GM21576 (cell line): ENCODE data around the gene OR14A16.

Experiments
- ATAC-seq: cut with Tn5 transposase; IDR thresholded peaks from one replicate; pipeline ENCODE4 v1.9.1; 2021; ENCODE audit warnings: mild to moderate bottlenecking, moderate library complexity; ENCODE audit not compliant: unreplicated experiment

OR14A16 gene, protein sequence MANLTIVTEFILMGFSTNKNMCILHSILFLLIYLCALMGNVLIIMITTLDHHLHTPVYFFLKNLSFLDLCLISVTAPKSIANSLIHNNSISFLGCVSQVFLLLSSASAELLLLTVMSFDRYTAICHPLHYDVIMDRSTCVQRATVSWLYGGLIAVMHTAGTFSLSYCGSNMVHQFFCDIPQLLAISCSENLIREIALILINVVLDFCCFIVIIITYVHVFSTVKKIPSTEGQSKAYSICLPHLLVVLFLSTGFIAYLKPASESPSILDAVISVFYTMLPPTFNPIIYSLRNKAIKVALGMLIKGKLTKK

DNA sequence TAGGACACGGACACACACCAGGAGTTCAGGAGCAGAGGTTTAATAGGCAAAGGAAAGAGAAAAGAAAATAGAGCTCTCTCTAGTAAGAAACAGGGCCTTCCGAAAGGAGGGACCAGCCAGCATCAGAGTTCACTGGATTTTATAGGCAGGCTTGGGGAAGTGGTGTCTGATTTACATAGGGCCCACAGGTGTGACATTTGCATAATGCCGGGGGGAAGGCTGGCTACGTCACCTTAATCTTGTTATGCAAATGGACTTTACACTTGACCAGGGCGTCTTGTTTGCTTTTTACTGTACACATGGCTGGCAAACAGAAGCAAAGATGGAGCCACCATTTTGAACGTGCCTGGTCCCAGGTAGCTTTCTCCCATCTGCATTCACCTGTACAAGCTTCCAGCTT, at the start of gene OR14A16:
Gene OR14A16 (minus strand): TSS at position 97 of the 400 bp plus-strand sequence. CDS start 8,390 bp downstream, outside the sequence.
- no peak for ATAC-seq

DNA sequence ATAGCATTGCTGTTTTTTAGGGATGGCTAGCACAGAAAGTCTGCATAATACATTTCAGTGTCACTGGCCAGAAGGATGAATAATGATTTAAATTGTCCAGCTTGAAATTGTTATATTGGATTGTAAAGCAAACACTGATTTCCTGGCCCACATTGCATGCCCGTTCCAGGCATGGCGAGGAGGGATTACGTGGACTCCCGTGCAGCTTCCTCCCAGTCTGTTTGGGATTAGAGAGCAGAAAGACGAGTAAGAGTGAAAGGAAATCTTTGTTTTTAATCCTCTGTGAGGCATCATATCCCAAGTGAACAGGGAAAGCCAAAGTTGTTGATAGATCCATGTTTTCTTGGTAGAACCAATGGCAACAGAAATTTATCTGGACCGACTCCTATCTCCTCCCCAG, 41.5 kb upstream of the OR14A16 start:
- ATAC-seq, result no peak

DNA sequence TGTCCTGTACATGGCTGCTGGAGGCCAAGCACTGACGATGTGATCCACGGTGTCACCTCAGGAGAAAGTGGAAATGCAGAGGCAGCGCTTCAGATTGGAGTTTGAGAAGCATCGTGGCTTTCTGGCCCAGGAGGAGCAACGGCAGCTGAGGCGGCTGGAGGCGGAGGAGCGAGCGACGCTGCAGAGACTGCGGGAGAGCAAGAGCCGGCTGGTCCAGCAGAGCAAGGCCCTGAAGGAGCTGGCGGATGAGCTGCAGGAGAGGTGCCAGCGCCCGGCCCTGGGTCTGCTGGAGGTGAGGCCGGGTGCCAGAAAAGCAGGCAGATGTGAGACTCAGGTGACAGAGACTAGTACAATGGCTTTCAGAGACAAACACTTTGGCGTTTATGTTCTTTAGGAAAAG, 40.7 kb upstream of the OR14A16 start:
- no peak for ATAC-seq

DNA sequence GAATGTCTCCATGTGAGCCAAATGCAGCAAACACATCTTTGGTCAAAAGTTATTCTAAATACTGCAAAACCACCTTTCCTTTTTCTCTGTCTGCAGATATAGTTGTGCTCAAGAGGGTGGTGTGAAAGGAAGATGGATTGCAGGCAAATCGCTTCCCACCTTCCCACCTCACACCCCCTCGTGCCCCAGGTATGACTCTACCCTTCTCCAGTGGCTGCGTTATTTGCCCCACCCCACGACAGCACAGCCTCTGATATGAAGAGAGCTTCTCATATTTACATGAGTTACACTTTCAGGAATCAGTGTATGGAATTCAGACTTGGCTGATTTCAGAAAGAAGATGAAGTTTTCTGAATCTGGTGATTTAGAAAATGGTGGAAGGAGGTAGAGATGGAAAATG, 38.8 kb upstream of the OR14A16 start:
- ATAC-seq, result no peak

DNA sequence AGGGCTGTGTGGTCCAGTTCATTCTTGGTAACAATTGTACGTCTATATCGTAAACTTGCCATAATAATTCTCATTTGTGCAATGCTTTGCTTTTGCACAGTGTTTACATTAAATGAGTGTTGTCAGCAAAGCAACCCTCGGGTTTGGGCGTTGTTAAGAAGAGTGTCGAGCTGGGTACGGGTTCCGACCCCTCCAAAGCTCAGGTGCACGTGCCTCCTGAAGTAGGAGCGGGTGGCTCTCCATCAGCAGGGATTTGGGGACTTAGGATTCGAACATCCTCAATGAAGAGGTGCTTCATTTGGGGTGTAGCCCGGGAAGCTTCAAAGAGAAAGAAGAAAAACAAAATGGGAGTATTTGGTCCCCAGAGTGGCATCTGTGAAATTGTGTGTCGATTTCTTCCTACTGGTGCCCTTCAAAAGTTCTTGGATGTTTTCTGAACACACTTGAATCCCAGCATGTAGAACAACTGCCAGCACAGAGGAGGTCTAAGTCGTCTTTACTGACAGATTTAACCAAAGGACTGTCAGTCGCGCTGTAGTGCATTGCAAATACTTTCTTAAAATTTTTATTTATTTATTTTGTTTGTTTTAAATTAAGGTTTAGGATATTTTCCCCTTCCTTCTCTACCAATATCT, 34.2 kb upstream of the OR14A16 start:
- no peak for ATAC-seq

DNA sequence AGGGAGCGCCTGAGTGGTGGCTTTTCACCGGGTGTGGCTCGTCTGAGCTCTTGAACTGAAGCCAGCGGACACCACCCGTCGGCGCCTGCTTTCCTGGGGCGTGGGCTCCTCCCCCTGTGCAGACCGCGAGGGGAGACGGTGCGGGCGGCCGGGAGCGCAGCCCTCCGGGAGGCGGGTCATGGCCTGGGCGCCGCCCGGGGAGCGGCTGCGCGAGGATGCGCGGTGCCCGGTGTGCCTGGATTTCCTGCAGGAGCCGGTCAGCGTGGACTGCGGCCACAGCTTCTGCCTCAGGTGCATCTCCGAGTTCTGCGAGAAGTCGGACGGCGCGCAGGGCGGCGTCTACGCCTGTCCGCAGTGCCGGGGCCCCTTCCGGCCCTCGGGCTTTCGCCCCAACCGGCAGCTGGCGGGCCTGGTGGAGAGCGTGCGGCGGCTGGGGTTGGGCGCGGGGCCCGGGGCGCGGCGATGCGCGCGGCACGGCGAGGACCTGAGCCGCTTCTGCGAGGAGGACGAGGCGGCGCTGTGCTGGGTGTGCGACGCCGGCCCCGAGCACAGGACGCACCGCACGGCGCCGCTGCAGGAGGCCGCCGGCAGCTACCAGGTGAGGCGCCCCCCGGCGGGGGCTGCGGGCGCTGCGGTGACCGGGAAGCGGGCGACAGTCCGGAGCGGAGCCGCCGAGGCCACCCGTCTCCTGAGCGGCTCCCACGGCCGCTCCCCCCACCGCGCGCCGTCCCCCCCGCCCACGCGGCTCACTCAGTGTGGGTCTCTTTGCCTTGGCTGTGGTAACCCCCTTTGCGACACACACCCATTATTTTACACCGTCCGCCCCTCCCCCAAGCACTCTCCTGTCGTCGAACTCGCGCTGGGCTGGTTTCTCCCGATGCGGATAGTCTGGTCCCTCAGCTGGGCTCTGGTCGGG, 33.4 kb upstream of the OR14A16 start, which contains the start of gene TRIM58:
Gene TRIM58 (plus strand): TSS at position 119 of the 916 bp plus-strand sequence. CDS start 60 bp downstream, at position 179.
- ATAC-seq, result peak; percentile 72

DNA sequence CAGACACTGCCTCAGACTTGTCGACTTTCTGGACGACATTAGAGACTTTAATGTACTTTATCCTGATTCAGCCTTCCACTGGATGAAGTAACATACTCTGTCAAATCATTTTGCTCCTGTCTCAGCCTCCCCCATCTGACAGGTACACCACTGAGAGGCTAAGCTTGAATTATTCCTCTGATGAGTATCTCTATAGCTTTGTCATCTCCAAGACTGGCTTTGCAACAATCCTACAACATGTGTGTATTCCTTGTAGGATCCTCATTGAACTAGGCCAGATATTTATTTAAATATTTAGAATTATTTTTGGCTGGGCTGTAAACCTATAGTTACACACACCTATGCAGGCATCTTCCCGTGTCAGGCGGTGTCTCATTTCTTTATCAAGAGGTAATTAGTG, 32.0 kb upstream of the OR14A16 start:
- ATAC-seq, result no peak

DNA sequence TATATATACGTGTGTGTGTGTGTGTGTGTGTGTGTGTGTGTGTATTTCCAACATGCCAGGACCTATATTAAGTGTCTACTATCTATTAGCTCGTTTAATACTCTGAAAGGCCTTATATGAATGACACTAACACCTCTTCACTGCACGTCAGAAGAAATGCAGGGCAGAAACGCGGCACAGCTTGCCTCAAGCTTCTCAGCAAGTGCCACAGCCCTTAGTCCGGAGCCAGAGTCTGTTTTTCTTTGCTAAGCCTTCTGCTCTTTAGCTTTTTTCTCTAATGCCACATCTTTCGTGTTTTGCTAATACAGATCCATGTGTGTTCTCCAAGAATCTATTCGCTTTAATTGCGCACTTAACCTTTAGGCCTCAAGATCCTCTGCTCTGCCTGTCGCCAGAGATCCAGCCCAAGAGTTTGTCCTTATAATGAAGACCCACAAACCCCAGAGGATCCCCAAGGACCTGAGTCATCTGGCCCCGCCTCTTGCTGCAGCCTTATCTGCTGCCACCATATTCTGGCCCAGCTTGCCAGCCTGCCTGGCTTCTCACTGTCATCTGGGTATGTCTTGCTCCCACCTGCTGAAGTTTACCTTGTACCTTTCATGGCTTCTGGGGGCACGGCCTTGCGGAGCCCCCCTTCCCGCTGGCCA, 31.1 kb upstream of the OR14A16 start:
- ATAC-seq, result no peak

DNA sequence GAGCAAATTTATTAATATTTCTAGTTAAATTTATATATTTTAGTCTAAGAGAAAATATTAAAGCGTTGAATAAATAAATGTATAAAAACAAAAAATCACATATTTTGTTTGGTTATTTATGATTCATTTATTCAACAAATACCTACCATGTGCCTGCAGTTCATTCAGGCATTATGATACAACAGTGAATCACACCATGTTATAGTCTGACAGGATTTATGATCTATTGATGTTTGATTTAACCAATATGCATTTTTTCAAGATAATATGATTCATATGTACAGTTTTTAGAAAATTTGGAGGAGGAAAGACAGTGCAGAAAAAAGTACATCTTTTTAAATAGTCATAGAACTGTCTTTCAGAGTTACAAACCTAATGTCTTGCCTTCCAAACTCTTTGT, 25.7 kb upstream of the OR14A16 start:
- ATAC-seq, result no peak

DNA sequence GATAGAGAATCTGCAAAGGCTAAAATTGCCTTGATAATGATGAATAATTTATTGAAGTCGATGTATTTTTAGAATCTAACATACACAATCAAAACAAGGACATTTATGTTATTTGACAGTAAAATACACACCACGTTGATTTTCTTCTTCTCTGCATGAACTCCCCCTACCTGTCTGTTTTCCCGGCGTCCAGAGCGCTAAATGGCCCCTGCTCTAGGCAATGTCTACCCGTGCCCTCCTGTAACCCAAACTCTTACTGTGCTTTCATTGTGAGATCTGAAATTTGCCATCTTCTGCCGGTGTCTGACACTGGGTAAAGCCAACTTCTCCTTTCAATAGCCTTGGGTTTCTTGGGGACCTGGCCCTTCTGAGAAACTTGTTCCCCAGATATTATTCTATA, 24.4 kb upstream of the OR14A16 start:
- no peak for ATAC-seq

DNA sequence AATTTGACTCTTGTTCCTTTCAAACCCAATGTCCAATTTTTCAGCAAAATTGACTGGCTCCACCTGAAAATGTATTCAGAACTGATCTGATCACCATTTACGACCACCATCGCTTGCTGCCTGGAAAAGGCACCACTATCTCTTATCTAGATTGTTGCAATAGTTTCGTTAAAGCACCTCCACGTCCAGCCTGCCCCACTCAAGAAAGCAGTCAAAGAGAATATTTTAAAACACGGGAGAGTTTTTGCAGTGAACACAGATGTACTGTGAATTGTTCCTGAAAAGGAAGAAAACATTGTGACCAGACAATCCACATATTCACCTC, 21.7 kb upstream of the OR14A16 start:
- ATAC-seq, result no peak

DNA sequence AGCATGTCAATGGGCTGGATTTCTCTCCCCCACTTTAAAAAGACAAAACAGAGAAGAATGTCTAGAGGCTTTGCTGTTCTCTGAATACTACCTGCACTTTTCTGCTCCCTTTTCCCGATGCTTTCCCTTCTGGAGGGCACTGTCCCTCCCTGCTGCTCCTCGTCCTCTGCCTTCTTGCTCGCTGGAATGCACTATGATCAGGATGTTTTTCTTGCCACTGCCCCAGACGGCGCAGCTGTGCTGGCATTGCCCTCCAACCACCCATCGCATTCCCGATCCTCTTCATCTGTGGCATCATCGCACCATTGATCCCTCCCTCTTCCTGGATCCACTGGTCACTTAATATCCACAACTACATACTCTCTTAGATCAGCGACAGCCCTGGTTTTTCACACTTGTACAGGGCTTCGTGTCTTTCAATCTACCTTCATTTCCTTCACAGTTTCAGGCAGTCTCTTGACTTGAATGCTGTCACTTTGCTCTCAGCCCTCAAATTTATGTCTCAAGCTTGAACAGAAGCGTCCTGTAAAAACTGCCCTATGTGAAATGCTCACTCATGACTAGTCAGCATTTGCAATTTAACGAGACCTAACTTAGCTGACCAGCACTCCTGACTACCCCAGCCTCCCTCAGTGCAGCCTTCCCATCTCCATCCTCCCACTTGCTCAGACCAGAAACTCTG, 21.2 kb upstream of the OR14A16 start:
- ATAC-seq, result no peak

DNA sequence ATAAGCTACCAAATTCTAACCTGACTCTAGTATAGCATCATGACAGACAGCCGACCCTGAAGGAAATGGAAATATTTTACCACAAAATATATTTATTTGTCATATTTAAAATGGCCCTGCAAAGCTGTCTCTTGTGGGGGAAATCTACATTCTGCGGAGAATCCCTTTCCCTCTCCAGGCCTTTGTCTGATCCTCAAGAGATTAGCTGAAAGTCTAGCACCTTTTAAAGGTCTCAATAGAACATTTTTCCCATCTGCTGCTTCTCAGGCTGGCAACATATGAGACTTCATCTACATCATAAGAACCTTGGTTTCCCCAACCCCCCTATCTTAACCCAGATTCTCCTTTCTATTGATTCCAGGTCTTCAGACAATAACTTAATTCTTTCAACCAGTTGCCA, 19.5 kb upstream of the OR14A16 start:
- no peak for ATAC-seq

DNA sequence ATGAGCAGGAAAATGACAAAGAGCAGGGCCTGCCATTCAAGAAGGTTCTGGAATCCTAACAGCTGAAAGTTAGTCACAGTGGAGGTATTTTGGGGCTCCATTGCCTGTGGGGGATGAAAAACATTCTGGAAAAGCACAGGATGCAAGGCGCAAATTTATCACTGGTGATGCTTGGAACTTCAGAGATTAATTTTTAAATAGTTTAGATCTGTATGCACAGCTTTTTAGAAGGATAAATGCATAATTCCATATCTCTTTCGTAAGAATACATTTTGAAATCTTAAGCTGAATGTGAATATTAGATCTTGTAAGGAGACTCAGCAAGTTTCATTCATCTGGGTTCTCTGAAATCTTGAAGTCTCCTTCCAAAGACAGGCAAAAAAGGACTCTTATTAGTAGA, 17.9 kb upstream of the OR14A16 start, which contains the start of gene OR11L1:
Gene OR11L1 (minus strand): TSS at position 101 of the 400 bp plus-strand sequence. CDS start 0 bp downstream, at position 101.
- no peak for ATAC-seq

DNA sequence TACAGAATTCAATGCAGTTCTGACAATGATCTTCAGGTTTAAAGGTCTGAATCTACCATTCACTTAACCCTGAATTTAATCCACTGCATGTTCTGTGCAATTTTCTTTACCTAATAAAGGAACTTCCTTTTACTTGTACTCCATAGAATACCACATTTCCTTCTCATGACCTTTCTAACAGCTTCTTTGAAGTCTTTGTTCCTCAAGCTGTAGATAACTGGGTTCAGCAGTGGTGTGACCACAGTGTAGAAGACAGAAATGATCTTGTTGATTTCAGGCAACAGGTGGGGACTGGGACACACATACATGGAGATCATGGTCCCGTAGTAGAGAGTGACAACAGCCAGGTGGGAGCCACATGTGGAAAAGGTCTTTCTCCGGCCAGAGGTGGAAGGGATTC, 16.9 kb upstream of the OR14A16 start:
- no peak for ATAC-seq

DNA sequence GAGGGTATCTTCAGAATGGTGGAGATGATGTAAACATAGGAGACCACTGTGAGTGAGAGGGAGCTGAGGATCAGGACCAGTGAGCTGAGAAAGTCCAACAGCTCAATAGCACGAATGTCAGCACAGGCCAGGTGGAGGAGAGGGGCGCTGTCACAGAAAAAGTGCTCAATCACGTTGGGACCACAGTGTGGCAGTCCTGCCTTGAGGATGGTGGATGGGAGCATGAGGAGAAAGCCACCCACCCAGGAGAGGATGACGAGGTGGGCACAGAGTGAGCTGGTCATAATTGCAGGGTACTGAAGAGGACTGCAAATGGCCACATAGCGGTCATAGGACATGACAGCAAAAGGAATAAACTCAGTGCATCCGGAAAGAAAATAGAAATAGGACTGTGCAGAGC, 9.7 kb upstream of the OR14A16 start:
- no peak for ATAC-seq

DNA sequence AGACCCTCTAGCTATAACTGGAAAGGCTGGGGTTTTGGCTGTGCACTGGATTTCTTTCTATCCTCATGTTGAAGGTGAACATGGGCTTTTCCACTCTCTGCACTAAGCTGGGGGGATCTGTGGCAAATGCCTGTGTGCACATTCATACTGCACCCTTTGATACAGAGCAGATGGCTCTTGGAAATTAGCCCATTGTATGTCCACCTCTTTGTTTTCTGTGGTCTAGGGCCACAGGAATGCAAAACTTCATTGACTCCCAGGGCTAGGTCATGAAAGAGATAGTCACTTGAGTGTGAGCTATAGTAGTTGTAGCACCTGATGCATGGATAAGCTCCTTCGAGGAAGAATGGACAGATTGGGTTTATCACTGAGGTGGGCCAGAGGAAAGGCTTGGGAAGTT, 5.7 kb upstream of the OR14A16 start:
- ATAC-seq, result no peak

DNA sequence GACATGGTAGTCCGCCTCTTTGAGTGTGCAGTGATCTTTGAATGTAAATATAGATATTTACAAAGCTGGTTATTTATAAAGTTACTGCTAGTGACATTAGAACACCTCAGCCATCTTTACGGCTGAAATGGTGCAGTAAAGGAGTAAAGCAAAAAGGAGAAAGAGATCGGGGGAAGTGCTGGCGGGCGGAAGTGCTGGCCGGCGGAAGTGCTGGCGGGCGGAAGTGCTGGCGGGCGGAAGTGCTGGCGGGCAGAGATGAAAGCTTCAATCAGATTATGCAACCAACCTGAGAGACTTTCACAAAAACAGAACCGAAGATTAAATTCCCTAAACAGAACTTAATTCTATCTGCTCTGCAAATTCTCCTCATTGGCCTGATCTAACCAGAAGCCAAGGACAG, 1.4 kb upstream of the OR14A16 start:
- no peak for ATAC-seq

DNA sequence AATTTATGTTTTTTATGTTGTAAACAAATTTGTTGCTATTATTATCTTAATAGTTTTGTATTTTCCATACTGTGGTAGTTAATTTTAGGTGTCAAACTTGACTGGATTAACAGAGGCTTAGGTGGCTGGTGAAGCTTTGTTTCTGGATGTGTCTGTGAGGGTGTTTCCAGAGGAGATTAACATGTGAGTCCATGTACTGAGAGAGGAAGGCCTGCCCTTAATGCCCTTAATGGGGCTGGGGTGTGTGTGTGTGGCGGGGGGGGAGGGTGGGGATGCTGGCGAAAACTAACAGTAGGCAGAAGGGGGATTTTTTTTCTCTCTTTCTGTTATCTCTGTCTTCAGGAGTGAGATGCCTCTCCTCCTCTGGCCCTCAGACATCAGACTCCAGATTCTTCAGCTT, 1.9 kb downstream of the OR14A16 start:
- no peak for ATAC-seq

DNA sequence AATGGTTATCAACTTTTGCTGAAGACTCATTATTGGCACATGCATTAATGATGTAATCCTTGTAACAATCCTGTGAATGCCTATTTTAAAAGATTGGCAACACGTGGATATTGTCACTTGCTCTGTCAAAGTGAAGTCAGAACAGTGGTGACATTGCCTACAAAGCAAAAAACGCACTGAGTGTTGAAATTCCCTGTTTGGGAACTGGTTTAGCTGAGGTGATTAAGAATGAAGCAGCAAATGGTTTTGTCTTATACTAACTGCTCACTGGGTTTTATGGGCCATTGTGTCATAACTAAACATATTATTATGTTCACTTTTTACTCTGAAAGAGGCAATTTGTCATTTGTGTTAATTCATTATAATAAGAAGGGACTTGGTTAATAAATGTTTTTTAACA, 11.3 kb downstream of the OR14A16 start:
- ATAC-seq, result no peak

DNA sequence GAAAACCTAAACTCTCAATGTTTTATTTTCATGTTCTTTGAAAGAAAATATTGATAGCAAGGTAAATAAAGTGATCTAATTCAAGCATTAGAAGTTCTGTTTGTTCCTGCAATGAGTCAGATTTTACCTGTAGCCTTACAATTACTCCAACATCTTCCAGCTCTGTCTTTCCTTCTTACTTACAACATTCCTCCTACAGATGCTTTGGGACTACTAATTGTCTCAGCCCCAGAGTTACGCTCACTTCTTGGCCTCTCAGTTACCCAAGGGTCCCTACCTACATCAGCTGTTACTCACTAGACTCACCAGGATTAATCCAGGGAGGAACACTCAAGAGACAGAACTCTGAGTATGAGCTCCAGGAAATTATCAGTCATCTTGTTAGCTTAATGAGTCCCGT, 26.4 kb downstream of the OR14A16 start:
- ATAC-seq, result no peak
